ENCODE measurements around the gene NDUFA11. TPM values are rescaled to one million over a fixed set of nuclear protein-coding genes. Genes with fewer than 3 reads are reported as not detected.

NDUFA11 gene
- total and polyA plus RNA-seq, 2 of the 13 experiments (the other 11 are each of a cell fraction or from before 2014, with no cell fraction given): 286 to 378 TPM

- H4K20me1 ChIP-seq (ENCODE audit: insufficient read depth, low read length): peaks cover 31% of the 10 kb centered on the region; the same call in 1 of the 2 replicates
- no peak for ATAC-seq
- CTCF ChIA-PET (ENCODE audit: low intra/inter-chr PET ratio, low total read pairs): no interaction called here
These were observed 45.4 kb upstream of the NDUFA11 start for GRCh38 chr19:5948752-5949564.

More at GRCh38 chr19:5948752-5949564, 45.4 kb upstream of the NDUFA11 start:
- POLR2A ChIA-PET: interaction anchor here (0.8 to 1.7 kb wide), 2 partner anchors 23 to 26 kb away, joined by 3 to 5 read pairs; no protein-coding TSS in a partner anchor
- in situ Hi-C loops (cut with HindIII; ENCODE audit: extremely low pct_ligation_motif_present, low pct_unique_long_range_greater_than_20kb): no loop called here
- no TSS peak for BruUV-seq (replicated peaks)
- TF ChIP-seq ZBTB21 (CRISPR knock-in tag; IDR thresholded peaks at IDR 0.05) (no peak), FOXA1 (IDR thresholded peaks at IDR 0.05) (no peak), FOXA1 (CRISPR knock-in tag; IDR thresholded peaks at IDR 0.05) (no peak), TBL1XR1 (IDR thresholded peaks at IDR 0.05; ENCODE audit: borderline replicate concordance, low read length, partially characterized antibody) (no peak), ZSCAN22 (CRISPR knock-in tag; IDR thresholded peaks at IDR 0.05) (no peak), ZNF652 (CRISPR knock-in tag; IDR thresholded peaks at IDR 0.05; ENCODE audit: borderline replicate concordance, low read depth) (no peak), ZMAT5 (CRISPR knock-in tag; IDR thresholded peaks at IDR 0.05; ENCODE audit: borderline replicate concordance, low read depth) (no peak), ZNF317 (CRISPR knock-in tag; IDR thresholded peaks at IDR 0.05) (no peak), ZNF567 (CRISPR knock-in tag; IDR thresholded peaks at IDR 0.05; ENCODE audit: borderline replicate concordance) (no peak), SIX1 (CRISPR knock-in tag; IDR thresholded peaks at IDR 0.05; ENCODE audit: borderline replicate concordance) (no peak), ZNF138 (CRISPR knock-in tag; IDR thresholded peaks at IDR 0.05; ENCODE audit: low read depth) (no peak), TARDBP (CRISPR knock-in tag; IDR thresholded peaks at IDR 0.05) (no peak), RBM22 (optimal IDR thresholded peaks at IDR 0.05; ENCODE audit: low read length) (no peak), ELF1 (CRISPR knock-in tag; IDR thresholded peaks at IDR 0.05) (no peak), THRA (CRISPR knock-in tag; IDR thresholded peaks at IDR 0.05; ENCODE audit: borderline replicate concordance) (no peak), MEF2D (CRISPR knock-in tag; IDR thresholded peaks at IDR 0.05) (no peak), AGO2 (optimal IDR thresholded peaks at IDR 0.05; ENCODE audit: low read depth, low read length) (no peak), KDM5A (IDR thresholded peaks at IDR 0.05; ENCODE audit: borderline replicate concordance, low read length) (no peak), CBFB (CRISPR knock-in tag; IDR thresholded peaks at IDR 0.05) (no peak), ZNF616 (CRISPR knock-in tag; IDR thresholded peaks at IDR 0.05; ENCODE audit: low read depth) (no peak)
- no peak overlapping the region for H3K27ac ChIP-seq (ENCODE audit: extremely low read length, insufficient read depth, low read length)
- no peaks in the 10 kb centered on the region for H3K27me3 ChIP-seq (ENCODE audit: control insufficient read depth in 1 of 2, insufficient read depth in 2 of 2, low read length in 2 of 2)
- intact Hi-C loops (cut with micrococcal nuclease; ENCODE audit: unreplicated experiment): no loop called here
- H3K9me3 ChIP-seq (ENCODE audit: low read length): no peaks in the 10 kb centered on the region
- WGBS (ENCODE audit: low lambda C conversion rate): 86% methylated on average over 13 of the region's 13 CpGs
- H3K36me3 ChIP-seq (replicated peaks in 1 of 2; ENCODE audit: control insufficient read depth in 1 of 2, insufficient read depth in 2 of 2, low read length in 2 of 2): peaks cover 21 to 67% of the 10 kb centered on the region in 2 experiments
- H3K79me2 ChIP-seq (ENCODE audit: insufficient read depth, low read length): peaks cover 97% of the 10 kb centered on the region
- no peak overlapping the region for H2AFZ ChIP-seq (ENCODE audit: low read length)
- FAIRE-seq (no peak), DNase-seq (ENCODE audit: low spot score) (no peak)
- H3K4me3 ChIP-seq (replicated peaks in 1 of 3; ENCODE audit: insufficient read depth in 1 of 3, low read depth in 2 of 3, low read length in 3 of 3): no peak overlapping the region
- H3K4me2 ChIP-seq (ENCODE audit: low read depth, low read length): no peak overlapping the region
- H3K4me1 ChIP-seq (ENCODE audit: insufficient read depth, low read length): peaks cover 27% of the 10 kb centered on the region
- H3K9ac ChIP-seq (ENCODE audit: insufficient read depth, low read depth, low read length): no peak overlapping the region
